Central memory CD4-positive, alpha-beta T cell (primary cell): ENCODE measurements around the gene VAMP4.
"Not testable (repeated sequence)": the region's sequence is repeated elsewhere in the genome, so short reads cannot be mapped to it uniquely, and the experiment has no call there.

Experiments
- DNase-seq: peaks from one replicate; pipeline ENCODE4 v3.0.0; 2022

The VAMP4 gene

DNA sequence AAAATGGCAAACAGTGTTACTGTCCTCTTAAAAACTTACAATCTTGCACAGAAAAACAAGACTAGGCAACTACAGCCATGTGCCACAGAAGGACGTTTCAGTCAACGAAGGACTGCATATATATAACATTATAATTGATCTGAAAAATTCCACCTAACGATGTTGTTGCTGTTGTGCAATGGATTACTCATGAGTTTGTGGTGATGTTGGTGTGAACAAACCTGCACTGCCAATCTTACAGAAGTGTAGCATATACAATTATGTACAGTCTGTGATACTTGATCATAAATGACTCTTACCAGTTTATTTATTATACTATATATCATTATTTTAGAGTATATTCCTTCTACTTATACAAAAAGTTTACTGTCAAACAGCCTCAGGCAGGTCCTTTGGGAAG lies 6.8 kb upstream of the VAMP4 start:
- DNase-seq = no peak

DNA sequence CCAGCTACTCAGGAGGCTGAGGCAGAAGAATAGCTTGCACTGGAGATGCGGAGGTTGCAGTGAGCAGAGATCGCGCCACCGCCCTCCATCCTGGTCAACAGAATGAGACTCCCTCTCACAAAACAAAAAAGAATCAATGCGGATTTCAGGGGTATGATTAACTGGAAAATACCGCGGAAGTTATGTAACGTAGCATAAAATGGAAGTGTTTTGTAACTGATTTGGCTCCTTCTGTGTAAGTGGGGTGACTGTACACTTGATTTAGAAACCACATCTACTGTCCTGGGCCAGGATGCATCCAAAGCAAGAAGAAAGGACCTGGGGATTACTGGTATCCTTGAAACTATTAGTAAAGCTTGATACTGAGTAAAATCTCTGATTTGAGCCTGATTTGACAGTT lies 3.1 kb upstream of the VAMP4 start:
- no peak for DNase-seq

DNA sequence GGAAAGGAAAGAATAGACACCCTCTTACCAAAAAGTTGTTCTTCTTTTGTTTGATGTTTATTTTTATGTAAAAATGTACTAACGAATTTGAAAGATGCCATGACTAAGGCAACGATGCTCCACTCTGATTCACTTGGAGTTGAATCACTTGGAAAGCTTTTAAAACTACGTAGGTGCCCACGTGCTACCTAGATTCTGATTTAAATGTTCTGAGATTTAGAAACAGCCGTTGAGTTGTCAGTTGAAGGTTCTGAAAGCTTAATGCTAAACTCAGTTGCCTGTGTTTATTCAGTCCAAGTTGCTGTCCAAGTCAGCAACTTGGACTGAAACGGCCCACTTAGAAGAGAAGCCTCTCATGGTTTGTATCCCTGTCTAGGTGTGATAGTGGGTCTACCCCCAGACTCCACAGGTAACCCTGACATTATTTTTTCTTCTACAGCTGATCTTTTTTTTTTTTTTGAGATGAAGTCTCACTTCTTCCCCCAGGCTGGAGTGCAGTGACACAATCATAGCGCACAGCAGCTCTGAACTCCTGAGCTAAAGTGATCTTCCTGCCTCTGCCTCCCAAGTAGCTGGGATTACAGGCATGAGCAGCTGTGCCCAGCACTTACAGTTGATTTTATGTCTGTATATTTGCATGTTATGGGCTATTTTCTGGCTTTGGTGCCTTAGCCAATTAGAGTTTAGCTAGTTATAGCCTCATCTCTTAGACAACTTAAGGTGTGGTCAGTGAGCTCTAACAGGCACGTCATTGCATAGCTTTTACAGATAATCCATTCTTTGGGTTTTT lies 1.4 kb upstream of the VAMP4 start:
- DNase-seq = peak; percentile 12

- no peak for DNase-seq
Observed at GRCh38 chr1:171742577-171742922, 685 bp upstream of the VAMP4 start.

GRCh38 chr1:171740987-171741871 lies 636 bp downstream of the VAMP4 start:
- DNase-seq = peak; percentile 26

DNA sequence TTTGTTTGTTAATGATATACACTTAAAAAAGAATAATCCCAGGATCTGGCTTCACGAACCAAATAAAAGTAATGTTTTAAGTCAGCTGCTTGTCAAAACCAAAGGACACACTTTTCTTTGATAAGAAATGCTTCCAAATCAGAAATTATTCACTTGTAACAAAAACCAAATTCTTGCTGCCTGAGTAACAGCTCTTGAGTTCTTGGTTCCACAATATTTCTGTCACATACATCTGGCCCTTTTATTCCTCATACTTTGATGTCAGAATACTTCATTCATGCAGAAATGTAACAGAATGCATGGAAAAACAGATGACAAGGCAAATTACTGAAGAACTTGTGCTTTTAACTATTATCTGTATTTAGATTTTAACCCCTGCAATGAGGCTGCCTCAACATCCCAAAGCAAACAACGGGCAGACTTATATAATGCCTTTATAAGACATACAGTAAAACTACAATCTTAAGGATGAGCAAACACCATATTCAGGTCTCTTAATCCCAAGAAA lies 1.5 kb downstream of the VAMP4 start:
- no peak for DNase-seq

GRCh38 chr1:171739656-171740055 lies 2.2 kb downstream of the VAMP4 start:
- DNase-seq = no peak

DNA sequence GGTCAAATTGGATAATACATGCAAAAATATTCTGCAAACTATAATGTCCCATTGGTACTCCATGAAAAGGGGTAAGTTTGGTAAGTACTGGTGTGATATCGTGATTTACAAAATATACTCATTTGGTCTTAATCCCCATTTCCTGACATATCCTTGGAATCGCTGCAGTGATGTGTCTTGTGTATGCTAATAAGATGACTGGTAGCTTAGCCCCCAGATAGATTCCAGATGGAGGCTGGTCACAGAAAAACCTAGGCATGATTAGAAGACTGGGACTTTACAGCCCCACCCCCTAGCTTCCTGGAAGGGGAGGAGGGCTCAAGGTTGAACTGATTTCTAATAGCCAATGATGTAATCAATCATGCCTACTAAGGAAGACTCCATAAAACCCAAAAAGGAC lies 3.0 kb downstream of the VAMP4 start:
- no peak for DNase-seq

GRCh38 chr1:171736196-171736595 lies 5.7 kb downstream of the VAMP4 start:
- DNase-seq = no peak

- DNase-seq = no peak
Observed at GRCh38 chr1:171730052-171730451, 11.8 kb downstream of the VAMP4 start.

GRCh38 chr1:171727778-171728177 lies 14.1 kb downstream of the VAMP4 start:
- DNase-seq = no peak

DNA sequence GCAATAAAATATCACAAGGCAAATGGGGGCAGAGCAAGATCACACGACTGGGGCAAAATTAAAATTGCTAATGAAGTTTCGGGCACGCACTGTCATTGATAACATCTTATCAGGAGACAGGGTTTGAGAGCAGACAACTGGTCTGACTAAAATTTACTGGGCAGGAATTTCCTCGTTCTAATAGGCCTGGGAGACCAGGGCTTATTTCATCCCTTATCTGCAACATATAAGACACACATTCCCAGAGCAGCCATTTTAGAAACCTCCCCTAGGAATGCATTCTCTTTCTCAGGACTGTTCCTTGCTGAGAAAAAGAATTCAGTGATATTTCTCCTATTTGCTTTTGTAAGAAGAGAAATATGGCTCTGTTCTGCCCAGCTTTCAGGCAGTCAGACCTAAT lies 18.7 kb downstream of the VAMP4 start:
- not testable (repeated sequence) for DNase-seq

- DNase-seq = no peak
Observed at GRCh38 chr1:171718848-171719247, 23.0 kb downstream of the VAMP4 start.

DNA sequence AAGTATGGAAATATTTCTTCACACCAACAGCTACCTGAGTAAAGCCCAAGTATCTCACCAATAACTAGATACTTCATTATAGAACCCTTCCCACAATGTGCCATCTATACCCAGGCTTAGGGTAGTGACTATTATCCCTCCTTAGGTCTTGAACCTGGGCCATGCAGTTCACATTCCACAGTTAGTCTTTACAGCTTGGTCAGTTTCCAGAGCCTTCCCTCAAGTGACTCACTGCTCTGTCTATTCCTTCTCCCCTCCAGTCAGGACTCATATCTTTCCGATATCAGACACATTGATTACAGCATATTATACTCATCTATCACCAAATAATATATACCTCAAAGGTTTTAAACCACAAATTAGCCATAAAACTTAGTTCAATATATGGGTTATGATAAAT lies 23.6 kb downstream of the VAMP4 start:
- no peak for DNase-seq

DNA sequence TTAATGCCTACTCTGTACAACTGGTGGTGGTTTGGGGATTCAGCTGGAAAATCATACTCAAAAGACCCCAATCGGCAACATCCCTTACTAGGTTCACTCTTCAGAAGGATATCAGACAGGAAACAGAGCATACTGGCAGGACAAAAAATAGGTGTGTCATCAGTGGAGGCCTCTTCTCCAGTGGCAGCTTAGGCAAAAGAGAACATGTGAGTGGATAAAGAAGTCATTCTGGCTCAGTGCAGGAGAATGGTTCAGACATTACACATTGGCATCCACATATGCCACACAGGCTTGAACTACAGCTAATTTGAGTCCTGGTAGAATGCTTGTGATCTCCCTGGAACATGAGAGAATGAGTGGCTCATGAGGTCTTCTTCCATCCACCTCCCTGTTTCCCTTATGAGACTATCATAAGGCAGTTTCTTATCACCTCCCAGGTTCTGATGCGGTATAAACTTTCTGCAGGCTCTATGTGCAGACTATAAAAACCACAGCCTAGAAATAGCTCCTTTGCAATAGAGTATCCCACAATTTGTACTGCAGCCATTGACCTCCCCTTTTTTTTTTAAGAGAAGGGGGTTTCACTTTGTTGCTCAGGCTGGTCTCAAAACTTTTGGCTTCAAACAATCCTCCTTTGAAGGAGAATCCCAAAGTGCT lies 24.7 kb downstream of the VAMP4 start:
- no peak for DNase-seq

- DNase-seq = no peak
Observed at GRCh38 chr1:171716616-171717015, 25.2 kb downstream of the VAMP4 start.

GRCh38 chr1:171715813-171716251 lies 26.0 kb downstream of the VAMP4 start:
- no peak for DNase-seq

DNA sequence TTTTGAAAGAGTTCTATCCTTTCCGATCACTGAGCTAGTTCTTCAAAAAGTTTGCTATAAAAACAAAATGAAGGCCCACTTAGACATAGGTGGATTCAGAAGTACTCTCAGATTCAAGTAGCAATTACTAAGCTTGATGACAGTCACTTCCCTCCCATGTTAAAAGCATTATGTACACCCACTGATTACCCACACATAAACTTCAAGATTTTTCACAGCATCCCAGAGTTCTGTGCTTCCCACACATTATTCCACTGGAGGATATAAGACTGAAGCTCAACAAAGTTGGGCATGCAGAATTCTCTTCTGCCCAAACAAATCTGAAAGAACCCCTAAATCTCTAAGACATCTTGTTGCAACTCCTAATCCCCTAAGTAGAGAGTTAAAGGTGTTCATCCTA lies 29.5 kb downstream of the VAMP4 start:
- DNase-seq = no peak

DNA sequence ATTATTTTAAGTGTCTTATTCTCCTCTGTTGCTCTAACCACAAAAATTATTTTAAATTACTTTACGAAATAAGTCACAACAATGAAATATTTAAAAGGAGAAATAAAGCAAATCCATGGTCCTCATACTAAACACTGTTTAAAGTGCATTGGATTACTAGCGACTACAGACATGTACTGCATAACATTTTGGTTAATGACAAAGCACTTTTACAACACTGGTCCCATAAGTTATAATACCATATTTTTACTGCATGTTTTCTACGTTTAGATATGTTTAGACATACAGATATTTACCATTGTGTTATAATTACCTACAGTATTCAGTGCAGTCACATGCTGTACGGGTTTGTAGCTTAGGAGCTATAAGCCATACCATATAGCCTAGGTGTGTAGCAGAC lies 30.2 kb downstream of the VAMP4 start:
- DNase-seq = no peak

DNA sequence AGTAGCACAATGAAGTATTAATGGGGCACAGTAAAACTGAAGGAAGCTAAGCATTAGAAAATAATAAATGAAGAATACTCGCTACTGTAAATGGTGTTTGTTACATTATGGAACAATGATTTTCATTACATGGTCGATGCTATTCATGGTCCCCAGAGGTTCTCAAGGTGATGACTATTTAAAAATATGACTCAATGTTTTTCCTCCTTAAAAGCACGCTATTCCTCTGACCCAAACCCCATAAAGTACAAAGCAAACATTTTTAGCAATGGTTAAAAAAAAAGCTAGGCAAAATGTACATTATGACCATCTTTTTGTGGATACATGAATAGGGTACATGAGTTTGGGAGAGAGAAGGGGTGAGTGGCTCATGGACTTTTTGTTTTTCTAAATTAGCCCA lies 34.3 kb downstream of the VAMP4 start:
- DNase-seq = no peak

- DNase-seq = no peak
Observed at GRCh38 chr1:171702598-171702997, 39.3 kb downstream of the VAMP4 start.

- DNase-seq = no peak
Observed at GRCh38 chr1:171699531-171699930, 42.3 kb downstream of the VAMP4 start.

GRCh38 chr1:171695772-171696171 lies 46.1 kb downstream of the VAMP4 start:
- not testable (repeated sequence) for DNase-seq
